Colon (tissue), 2 donors: ENCODE results near the gene AK5.
"Not testable (repeated sequence)": the region's sequence is repeated elsewhere in the genome, so short reads cannot be mapped to it uniquely, and the experiment has no call there.

ENCODE experiments used
- FAIRE-seq: peaks from 2 replicates; lab custom pipeline; 2012; peaks lifted over from hg19 to GRCh38; lab: Jason Lieb, UNC
- donor health status: control.
- donor health status: control.

Gene AK5

DNA sequence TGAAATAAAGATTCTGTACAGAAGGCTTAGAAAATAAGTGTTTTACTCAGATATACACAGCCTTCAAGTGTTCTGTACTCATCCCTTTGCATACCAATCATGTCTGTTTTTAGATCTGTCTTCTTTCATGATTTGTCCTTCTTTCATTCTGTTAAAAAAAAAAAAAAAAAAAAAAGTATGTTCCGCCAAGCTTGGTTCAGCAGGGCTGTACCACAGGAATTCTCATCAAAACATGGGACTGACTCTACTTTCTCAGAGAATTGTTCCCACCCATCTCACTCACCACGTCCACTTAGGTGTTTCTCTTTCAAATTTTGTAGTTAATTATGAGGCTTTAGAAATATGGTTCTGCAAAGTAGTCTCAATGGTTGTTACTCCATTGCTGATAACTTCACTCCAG, 119.0 kb downstream of the AK5 start:
- no peak for FAIRE-seq

- no peak for FAIRE-seq
Observed at GRCh38 chr1:77401384-77401783, 119.6 kb downstream of the AK5 start.

DNA sequence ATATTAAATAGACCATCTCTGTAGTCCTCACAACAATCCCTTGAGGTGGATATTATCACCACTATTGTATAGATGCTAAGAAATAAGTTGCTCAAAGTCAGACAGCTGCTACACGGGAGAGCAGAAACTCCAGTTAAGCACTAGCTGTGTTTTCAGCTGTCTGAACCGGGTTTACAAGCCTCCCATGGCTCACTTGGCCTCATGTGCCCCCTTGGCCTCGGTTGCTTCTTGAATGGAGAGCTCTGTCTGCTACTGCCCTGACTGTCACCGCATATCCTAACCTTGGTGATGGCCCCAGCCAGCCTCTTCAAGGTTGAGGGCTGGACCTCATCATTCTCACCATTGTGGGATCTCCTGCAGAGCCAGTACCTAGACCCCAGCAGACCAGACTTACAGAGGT, 123.4 kb downstream of the AK5 start:
- FAIRE-seq: no peak

DNA sequence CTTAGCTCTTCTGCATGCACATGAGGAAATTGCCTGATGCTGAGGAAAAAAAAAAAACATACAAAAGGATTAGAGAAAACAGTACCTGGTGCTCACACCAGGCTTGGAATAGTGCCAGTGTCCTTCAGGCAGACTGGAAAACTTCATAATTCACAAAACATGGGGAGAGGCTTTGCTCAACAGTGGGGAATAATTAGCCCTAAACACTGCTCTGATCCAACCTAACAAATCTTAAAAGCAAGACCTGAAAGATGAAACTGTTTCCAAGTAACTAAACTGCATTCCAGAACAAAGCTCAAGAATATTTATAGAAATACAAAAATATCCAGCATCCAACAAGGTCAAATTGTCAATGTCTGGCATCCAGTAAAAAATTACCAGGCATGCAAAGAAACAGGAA, 124.8 kb downstream of the AK5 start:
- no peak for FAIRE-seq

DNA sequence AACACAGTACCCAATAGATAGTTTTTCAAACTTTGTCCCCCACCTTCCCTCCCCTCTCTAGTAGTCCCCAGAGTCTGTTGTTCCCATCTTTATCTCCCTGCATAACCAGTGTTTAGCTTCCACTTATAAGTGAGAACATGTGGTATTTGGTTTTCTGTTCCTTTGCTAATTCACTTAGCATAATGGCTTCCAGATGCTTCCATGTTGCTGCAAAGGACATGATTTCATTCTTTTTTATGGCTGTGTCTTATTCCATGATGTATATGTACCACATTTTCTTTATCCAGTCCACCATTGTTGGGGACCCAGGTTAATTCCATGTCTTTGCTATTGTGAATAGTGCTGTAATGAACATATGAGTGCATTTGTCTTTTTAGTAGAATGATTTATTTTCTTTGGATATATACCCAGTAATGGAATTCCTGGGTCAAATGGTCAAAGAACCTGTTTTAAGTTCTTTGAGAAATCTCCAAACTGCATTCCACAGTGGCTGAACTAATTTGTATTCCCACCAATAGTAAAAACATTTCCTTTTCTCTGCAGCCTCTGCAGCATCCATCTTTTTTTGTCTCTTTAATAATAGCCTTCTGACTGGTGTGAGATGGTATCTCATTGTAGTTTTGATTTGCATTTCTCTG, 126.0 kb downstream of the AK5 start:
- FAIRE-seq: no peak

DNA sequence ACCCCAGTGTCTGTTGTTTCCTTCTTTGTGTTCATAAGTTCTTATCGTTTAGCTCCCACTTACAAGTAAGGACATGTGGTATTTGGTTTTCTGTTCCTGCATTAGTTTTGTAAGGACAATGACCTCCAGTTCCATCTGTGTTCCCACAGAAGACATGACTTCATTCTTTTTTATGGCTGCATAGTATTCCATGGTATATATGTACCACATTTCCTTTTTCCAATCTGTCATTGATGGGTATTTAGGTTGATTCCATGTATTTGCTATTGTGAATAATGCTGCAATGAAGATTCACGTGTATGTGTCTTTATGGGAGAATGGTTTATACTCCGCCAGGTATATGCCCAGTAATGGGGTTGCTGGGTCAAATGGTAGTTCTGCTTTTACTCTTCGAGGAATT, 127.1 kb downstream of the AK5 start:
- not testable (repeated sequence) for FAIRE-seq

- no peak for FAIRE-seq
Observed at GRCh38 chr1:77412069-77412819, 130.4 kb downstream of the AK5 start.

DNA sequence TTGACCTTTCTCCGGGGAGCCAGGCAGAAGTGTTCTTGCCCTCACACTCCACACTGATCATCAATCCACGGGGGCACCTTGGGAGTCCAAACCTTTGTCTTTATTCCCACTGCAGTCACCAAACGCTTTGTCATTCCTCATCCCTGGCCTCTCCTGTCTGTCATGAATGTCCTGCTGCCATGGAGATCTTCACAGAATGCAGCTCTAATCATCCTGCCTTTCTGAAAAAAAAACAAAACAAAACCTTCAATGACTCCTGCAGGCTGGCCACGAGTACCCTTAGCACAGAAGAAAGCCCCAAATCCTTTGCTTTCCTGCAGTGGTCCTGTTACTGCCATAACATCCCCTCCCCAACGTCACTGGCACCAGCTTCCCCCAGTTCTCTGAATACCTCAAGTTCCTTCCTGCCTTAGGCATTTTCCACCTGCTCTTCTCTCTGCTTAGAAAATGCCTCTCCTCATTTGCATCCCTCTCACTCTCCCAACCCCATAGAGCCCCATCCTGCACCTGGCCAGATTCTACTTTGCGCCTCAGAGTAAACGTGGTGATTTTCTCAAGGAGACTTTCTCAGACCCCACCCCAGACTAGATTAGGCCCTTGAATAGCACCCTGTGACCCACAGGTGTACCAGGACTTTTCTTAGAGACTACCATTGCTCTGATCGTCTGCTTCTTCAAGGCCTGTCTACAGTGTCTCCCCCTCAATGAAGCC, 131.2 kb downstream of the AK5 start:
- FAIRE-seq: no peak

- no peak for FAIRE-seq
Observed at GRCh38 chr1:77413541-77414335, 131.9 kb downstream of the AK5 start.

GRCh38 chr1:77415579-77415978, 133.8 kb downstream of the AK5 start:
- no peak for FAIRE-seq

GRCh38 chr1:77416692-77417450, 135.1 kb downstream of the AK5 start:
- no peak for FAIRE-seq

DNA sequence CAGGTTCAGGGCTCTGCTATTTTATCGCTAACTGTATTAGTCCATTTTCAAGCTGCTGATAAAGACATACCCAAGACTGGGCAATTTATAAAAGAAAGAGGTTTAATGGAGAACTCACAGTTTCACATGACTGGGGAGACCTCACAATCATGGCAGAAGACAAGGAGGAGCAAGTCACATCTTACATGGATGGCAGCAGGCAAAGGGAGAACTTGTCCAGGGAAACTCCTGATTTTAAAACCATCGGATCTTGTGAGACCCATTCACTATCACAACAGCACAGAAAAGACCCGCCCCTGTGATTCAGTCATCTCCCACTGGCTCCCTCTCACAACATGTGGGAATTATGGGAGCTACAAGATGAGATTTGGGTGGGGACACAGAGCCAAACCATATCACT, 136.2 kb downstream of the AK5 start:
- not testable (repeated sequence) for FAIRE-seq

GRCh38 chr1:77421504-77422233, 139.8 kb downstream of the AK5 start:
- no peak for FAIRE-seq

- FAIRE-seq: no peak
Observed at GRCh38 chr1:77424236-77424635, 142.4 kb downstream of the AK5 start.

DNA sequence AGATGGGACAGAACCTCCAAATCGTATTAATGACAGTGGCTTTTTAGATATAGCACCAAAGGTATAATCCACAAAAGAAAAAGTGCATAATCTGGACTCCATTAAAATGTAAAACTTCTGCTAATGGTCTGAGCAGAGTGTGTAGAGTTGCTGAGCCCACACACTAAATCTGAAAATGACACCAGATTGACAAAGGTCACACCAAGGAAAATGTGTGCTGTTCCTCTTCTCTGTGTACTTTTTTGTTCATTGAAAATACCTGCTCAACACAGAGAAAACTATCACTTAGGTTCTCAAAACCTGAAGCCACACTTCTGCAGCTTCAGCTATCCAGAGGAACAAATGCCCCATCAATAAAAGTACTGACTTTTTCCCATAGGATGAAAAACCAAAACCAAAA, 146.2 kb downstream of the AK5 start:
- no peak for FAIRE-seq

DNA sequence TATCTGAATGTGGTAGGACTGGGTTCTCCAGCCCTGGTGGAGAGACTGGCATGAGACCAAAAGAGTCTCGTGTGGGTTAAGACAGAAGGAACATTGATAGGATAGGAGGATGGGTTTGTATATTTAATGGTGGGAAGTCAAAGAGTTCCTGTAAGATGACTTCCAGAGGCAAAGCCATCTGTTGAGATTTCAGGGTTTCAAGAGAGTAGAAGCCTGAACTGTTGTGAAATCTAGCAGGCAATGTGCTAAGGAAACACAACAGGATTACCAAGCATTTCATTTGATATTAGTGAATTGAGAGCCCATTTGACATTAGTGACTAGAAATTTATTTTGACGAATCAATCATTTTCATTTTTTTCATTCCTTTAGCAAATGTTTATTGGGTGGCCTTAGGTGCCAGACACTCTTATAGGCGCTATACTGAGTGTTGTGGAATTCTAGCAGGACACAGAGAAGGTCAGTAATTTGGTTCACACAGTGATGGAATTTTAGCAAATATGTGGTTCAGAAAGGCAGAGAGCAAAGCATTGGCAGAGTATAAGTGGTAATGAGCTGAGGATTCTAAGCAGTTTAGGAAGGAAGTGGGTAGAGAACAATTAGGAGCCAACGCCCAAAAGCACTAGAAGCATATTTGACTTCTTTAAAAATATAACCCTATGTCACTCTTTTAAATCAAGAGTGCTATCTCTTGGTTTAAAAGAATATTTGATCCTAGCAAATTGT, 149.3 kb downstream of the AK5 start:
- FAIRE-seq: no peak

DNA sequence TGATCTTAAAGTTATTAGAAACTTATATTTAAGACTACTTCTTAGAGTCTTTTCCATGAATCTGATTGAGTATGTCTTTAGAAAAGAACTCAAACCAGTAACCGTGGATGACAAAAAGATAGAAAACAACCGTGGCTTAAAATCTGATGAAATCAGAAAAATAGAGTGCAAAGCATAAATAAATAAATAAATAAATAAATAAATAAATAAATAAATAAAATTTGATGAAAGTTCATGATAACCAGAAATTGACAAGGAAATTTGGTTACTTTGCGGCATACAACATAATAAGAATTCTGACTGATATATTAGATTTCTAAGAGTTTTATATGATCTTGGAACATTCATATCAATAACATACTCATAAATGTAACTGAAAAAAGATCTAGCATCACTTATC, 152.1 kb downstream of the AK5 start:
- FAIRE-seq: no peak

- FAIRE-seq: no peak
Observed at GRCh38 chr1:77434967-77435366, 153.1 kb downstream of the AK5 start.

DNA sequence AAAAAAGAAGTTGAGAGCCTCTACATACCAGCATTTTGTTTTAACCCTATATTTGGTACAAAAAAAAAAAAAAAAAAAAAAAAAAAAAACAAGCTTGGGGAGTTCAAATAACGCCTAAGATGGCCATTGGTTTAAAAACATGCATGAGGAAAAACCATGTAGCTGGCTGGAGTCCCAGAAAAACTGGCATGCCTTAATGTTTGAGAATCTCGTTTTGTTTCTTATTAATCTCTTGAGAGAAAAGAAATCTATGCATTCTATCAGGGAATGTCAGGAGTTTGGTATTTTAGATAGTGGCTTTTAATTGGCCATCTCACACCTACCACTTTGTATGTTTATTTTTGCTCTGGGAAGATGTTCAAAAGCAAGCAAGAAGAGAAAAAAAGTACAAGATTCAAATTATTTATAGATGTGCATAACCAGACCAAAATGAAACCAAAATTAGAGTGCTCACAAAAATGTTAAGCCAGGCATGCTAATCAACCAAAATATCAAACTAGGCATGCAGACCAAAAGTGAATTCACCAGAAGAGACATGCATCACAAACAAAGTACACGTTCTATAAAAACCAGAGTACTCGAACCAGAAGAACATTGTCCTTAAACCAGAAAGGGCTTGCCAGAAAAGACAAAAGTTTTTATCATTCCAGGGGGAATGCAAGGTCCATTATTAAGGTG, 156.6 kb downstream of the AK5 start:
- FAIRE-seq: no peak
